GM19351 (cell line): Measurements from ENCODE around the gene TOM1L1.

Experiments used
- ATAC-seq: cut with Tn5 transposase; IDR thresholded peaks from one replicate; pipeline ENCODE4 v1.9.1; 2021; ENCODE audit warnings: mild to moderate bottlenecking, moderate library complexity; ENCODE audit not compliant: unreplicated experiment

Gene TOM1L1

DNA sequence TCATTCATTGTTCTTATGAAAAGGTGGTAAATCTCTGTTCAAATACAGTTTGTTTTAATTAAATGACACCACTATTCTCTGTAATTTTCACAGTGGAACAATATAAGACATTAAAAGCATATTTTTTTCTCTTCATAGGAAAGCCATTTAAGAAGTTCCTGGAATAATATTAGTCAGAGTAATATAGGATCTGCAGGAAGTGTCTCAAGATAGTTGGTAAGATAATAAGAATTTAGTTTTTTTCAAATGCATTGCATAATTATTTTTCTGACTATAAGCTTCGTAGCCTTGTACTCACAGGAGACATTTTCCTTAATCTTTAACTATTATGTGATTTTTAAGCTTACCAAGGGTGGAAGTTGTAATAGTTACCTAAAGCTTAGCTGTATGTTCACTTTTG lies 84.8 kb downstream of the TOM1L1 start:
- ATAC-seq = no peak

DNA sequence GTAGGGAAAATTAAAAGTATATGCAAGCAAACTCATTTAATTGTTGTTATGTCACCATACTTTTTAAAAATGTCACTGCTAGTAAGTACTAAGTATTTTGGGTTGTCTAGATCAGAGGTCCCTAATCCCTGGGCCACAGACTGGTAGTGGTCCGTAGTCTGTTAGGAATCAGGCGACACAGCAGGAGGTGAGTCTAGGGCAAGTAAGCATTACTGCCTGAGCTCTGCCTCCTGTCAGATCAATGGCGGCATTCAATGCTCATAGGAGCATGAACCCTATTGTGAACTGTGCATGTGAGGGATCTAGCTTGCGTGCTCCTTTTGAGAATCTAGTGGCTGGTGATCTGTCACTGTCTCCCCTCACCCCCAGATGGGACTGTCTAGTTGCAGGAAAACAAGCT lies 89.5 kb downstream of the TOM1L1 start:
- ATAC-seq = no peak

DNA sequence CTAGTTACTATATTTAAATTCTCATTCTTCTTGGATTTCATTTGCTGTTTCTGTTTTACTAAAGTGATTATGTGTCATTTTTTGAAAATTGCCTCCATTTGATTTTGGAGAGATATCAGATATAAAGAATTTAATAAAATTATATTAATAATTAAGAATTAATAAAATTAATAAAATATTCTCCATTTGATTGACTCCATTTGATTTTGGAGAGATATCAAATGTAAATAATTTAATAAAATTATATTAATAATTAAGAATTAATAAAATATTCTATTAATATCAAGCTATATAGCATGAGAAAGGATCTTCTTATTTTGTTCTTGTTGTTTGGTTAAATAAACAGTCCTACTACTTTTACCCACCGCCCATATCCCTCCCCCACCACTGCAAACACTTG lies 90.9 kb downstream of the TOM1L1 start:
- ATAC-seq = no peak

DNA sequence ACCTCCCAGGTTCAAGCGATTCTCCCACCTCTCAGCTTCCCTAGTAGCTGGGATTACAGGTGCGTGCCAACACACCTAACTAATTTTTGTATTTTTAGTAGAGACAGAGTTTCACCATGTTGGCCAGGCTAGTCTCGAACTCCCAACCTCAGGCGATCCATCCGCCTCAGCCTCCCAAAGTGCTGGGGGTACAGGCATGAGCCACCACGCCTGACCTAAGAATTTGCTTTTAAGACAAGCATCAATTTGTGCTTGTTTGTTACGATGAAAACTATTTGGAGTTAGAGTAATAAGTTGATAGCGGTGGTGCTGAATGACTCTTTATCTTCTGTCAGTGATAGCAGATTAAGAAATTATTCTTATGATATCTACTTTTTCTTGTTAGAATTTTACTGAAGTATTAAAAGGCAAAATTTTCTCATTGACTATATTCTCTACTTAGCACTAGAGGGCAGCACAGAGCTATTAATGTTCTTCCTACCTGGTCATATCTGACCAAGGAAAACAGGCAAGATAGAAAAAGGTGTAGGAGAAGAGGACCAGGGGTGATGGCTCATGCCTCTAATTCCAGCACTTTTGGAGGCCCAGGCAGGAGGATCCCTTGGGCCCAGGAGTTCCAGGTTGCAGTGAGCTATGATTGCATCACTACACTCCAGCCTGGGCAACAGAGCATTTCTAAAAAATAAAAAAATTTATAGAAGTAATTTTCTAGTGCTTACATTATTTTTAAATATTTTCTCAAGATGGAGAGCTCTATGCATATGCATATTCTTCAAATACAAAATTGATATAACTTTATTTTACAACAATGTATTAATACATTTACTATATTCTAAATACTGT lies 92.4 kb downstream of the TOM1L1 start:
- ATAC-seq = peak; percentile 68

DNA sequence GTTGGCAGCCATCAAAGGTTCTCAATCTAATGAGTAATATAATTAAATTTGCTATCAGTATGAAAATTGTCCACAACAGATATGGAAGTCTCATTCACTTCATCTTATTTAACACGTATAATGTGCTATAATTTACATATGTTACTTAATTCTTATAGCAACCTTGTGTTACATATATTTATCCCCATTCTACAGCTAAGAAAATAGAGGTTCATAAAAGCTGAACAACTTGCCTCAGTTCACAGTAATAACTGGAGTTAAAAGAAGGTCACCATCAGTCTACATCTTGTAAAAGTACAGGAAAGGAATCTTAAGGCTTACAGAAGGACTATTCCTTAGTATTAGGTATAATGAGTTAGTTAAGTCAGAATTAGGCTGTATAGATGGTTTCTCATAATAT lies 95.8 kb downstream of the TOM1L1 start:
- no peak for ATAC-seq

DNA sequence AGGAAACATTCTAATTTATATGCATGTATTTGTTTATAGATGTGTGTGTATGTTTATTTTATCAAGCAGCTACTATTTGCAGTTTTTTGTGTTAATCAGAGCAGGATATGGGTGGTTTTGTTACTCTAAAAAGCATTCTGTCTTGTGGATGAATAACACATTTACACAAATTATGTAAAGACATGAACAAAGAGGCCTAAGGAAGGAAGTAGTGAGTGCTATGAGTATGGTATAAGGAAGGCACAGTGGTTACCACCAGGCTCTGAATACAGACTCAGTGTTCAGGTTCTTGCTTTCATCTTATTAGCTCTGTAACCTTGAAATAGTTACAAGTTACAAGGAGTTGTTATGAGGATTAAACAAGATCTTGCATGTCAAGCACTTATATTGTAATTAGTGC lies 101.8 kb downstream of the TOM1L1 start:
- no peak for ATAC-seq

DNA sequence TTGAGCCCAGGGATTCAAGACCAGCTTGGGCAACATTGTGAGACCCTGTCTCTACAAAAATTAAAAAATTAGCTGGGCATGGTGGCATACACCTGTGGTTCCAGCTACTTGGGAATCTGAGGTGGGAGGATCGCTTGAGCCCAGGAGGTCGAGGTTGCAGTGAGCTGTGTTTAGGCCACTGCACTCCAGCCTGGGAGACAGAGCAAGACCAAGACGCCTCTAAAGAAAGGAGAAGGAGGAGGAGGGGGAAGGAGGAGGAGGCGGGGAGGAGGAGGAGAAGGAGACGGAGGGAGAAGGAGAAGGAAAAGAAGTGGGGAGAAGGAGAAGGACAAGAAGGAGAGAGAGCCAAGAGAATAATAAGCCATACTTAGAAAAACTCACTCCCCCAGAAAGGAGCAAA lies 103.8 kb downstream of the TOM1L1 start:
- ATAC-seq = no peak

DNA sequence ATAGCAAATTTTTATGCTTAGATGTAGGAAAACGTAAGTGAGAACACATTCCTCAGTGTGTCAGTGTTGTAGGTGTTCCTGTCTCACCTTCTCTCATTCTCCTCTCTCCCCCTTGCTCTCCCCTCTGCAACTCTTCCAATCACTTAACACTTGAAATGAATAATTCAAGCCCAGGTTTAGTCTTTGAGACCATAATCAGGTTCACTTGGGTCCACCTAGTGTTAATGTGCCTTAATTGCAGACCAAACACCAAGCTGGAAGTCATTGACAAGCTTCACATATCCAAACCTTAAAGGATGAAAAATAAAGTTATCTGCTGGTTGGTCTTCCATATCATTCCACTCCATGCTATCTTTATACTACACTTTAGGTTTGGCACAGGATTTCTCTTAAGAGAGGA lies 104.9 kb downstream of the TOM1L1 start:
- no peak for ATAC-seq
